ENCODE results near the gene SAP25.
"Not testable (repeated sequence)": the region's sequence is repeated elsewhere in the genome, so short reads cannot be mapped to it uniquely, and the experiment has no call there.

Gene SAP25

DNA sequence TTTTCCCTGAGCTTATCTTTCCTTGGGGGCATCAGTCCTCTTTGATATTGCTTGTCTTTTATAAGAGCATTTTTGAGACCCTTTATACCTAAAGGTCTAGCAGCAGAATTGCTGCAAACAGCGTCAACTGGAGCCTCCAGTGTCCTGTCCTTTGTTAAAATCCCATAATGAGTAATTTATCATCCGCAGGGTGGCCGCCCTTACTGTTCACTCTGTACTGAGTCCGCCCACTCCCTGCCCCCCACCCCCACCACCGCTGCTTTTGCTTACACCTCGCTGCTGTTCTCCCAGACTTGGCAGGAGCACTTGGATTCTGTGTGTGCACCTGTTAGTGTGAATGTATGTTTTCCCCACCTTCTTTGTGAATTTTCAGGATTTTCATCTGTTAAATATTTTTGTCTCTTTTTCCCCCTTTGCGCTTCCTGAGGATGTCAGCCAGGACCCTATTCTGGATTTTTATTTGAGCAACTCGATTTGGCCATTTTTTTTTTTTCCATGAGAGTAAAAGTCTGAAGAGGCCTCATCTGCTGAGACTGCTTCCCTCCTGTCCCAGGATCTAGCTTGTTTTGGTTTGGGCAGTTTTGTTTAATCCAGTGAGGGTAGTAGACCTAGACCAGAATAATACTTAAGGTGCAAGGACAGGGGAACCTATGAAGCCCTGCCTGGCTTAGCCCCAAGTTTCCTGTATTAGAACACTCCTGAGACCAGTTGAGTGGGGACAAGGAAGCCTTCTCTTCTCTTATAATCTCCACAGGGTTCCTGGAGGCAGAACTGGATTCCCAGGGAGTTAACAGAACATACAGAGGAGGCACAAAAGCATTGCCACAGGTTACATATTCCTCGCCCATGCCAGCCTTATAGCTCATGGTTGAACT, 26.5 kb downstream of the SAP25 start:
- H3K4me3 ChIP-seq (ENCODE audit: low read length), result no peak overlapping the region
- H3K9ac ChIP-seq (ENCODE audit: low read depth, low read length), result no peak overlapping the region
- no peaks in the 10 kb centered on the region for H3K9me3 ChIP-seq (replicated peaks; ENCODE audit: low read length)
- H3K4me1 ChIP-seq (ENCODE audit: control insufficient read depth, insufficient read depth, low read length), result peaks cover 59% of the 10 kb centered on the region
- no peaks in the 10 kb centered on the region for H3K27me3 ChIP-seq (ENCODE audit: control insufficient read depth, insufficient read depth, low read length)
- H3K36me3 ChIP-seq (ENCODE audit: insufficient read depth, low read length), result peaks cover 10% of the 10 kb centered on the region
- peak overlapping the region; percentile 62 for H3K4me2 ChIP-seq (ENCODE audit: low read length)

DNA sequence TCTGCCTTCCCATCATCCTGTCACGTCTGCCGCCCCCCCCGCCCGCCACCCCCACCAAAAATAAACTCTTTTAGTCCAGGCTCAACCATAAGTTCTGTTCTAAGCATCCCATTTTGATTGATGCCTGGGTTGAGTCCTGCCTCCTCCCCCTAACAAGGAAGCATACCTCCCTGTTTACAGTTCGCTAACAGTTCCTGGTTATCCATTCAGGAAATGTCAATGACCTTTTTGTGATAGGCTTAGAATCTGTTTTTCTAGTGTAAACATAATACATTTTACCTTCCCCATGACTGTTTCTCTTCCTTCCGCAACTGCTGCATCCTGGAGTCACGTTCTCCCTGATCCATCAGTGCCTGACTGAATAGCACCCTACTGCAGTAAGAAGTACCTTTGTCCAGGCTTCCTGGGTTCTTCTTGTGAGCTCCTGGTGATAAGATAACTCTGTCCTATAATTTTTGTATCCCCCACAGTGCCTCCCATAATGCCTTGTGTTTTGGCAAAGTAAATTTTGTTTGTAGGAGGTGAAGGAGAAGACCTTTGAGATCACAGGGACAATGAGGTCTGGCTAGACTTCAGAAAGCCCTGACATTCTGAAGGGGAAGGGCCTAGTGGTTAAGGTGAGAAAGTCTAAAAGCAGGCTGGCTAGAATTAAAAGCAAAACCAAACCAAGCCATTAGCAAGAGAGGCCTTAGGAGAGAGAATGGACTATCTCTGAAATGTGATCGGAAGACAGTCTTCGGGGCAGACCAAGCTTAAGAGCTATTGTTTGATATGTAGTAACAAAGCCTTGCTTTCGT, 27.4 kb downstream of the SAP25 start:
- no peaks in the 10 kb centered on the region for H3K9me3 ChIP-seq (replicated peaks; ENCODE audit: low read length)
- H3K4me1 ChIP-seq (ENCODE audit: control insufficient read depth, insufficient read depth, low read length), result peaks cover 59% of the 10 kb centered on the region
- H3K9ac ChIP-seq (ENCODE audit: low read depth, low read length), result peak overlapping the region; percentile 43
- no peak overlapping the region for H3K4me3 ChIP-seq (ENCODE audit: low read length)
- peak overlapping the region; percentile 62 for H3K4me2 ChIP-seq (ENCODE audit: low read length)
- no peaks in the 10 kb centered on the region for H3K27me3 ChIP-seq (ENCODE audit: control insufficient read depth, insufficient read depth, low read length)
- peaks cover 9% of the 10 kb centered on the region for H3K36me3 ChIP-seq (ENCODE audit: insufficient read depth, low read length)

DNA sequence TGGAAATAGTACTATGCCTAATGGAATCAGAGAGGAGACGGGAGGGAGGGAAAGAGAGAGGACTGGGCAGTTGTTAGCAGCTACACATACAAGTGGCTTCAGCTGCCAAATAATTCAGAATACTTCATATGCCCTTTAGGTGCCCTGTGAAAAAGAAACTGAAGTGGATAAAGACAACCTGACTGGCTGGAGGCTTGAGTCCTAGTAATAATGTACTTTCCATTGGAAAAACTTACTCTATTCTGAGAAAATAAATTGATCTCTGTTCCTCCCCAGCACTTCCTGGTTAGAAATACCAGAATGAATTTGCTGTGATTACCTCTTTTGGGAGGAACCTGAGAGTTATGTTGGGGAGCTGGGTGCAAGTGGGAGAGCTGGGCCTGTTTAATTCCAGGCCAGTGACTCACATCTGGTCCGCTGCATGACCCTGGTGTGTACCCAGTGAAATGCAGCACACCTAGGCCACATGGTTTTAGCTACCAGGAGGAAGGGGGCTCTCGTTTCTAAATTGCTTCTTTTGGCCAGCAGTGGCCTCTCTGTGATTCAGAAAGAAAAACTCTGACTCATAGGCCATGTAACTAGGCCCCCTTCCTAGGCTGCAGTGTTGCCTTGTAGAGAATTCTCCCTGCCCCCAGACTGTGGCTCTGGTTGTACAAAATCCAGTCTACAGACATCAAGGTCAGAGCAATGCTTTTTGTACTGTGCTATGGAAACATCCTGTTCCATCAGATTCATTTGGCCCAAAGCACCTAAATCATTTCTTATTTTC, 28.2 kb downstream of the SAP25 start:
- peaks cover 63% of the 10 kb centered on the region for H3K4me1 ChIP-seq (ENCODE audit: control insufficient read depth, insufficient read depth, low read length)
- peak overlapping the region; percentile 50 for H3K9ac ChIP-seq (ENCODE audit: low read depth, low read length)
- no peaks in the 10 kb centered on the region for H3K9me3 ChIP-seq (replicated peaks; ENCODE audit: low read length)

DNA sequence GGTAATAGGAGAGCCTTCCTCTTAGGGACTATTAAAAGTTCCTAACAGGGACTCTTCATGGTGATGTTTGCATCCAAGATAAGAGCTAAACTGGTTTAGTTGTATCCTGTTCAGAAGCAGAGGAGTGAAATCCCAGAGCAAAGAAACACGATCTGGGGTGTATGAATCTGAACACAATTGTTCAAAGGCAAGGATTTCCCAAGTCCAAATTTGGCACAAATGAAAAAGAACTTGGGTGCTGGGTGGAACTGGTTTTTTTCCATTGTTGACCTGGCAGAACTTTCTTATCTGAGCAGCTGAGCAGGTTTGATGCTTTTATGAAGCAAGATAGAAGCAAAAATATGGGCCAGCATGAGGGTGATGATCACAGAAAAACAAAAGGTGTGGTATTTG, 28.7 kb downstream of the SAP25 start:
- Histone ChIP-seq H3K9me3 (replicated peaks; ENCODE audit: low read length) (no peaks in the 10 kb centered on the region), H3K9ac (ENCODE audit: low read depth, low read length) (peak overlapping the region; percentile 50), H3K4me3 (ENCODE audit: low read length) (peak overlapping the region; percentile 6), H3K4me1 (ENCODE audit: control insufficient read depth, insufficient read depth, low read length) (peaks cover 68% of the 10 kb centered on the region), H3K27me3 (ENCODE audit: control insufficient read depth, insufficient read depth, low read length) (no peaks in the 10 kb centered on the region), H3K36me3 (ENCODE audit: insufficient read depth, low read length) (peaks cover 3% of the 10 kb centered on the region), H3K4me2 (ENCODE audit: low read length) (peak overlapping the region; percentile 62)

More for the DNA sequence above, 28.2 kb downstream of the SAP25 start:
- H3K27me3 ChIP-seq (ENCODE audit: control insufficient read depth, insufficient read depth, low read length), result no peaks in the 10 kb centered on the region
- H3K36me3 ChIP-seq (ENCODE audit: insufficient read depth, low read length), result peaks cover 8% of the 10 kb centered on the region
- H3K4me2 ChIP-seq (ENCODE audit: low read length), result peak overlapping the region; percentile 62
- peak overlapping the region; percentile 6 for H3K4me3 ChIP-seq (ENCODE audit: low read length)

DNA sequence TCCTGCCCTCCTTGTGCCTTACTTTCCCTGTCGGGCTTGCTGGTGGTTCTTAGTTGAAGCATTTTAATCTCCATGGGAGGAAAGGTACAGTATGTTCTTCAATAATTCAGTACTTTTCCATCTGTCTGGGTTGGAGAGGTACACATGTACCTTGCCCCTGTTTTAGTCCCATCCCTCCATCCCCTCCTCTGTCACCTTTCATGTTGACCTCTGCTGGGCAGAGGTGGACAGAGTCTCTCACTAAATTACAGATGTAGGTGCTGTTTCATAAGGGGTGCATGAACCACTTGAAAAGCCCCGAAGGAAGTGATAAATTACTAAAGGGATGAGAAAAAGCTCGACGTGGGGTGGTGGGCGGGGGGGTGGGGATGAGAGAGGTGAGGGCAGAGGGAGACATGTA, 29.3 kb downstream of the SAP25 start:
- Histone ChIP-seq H3K9me3 (replicated peaks; ENCODE audit: low read length) (no peaks in the 10 kb centered on the region), H3K9ac (ENCODE audit: low read depth, low read length) (no peak overlapping the region), H3K4me1 (ENCODE audit: control insufficient read depth, insufficient read depth, low read length) (peaks cover 69% of the 10 kb centered on the region), H3K4me3 (ENCODE audit: low read length) (no peak overlapping the region), H3K36me3 (ENCODE audit: insufficient read depth, low read length) (peaks cover 3% of the 10 kb centered on the region), H3K4me2 (ENCODE audit: low read length) (no peak overlapping the region), H3K27me3 (ENCODE audit: control insufficient read depth, insufficient read depth, low read length) (no peaks in the 10 kb centered on the region)

DNA sequence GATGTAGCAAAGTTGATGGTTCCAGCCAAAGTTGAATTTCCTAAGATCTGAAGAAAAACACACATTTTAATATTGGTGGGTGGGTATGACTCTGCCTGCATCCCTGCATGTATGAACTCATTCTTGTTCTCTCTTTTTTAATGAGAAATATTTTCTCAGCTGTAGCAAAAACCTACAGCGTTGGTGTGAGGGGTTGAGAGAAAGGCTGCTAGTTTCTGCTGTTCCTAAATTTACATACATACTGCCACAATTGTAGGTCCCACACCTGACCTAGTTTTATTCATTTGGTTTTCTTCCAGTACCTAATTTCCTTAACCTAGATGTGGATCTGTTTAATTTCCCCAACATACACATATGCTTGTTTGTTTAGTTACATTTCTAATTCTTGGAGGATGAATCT, 30.1 kb downstream of the SAP25 start:
- Histone ChIP-seq H3K4me1 (ENCODE audit: control insufficient read depth, insufficient read depth, low read length) (peaks cover 66% of the 10 kb centered on the region), H3K9me3 (replicated peaks; ENCODE audit: low read length) (no peaks in the 10 kb centered on the region), H3K4me2 (ENCODE audit: low read length) (peak overlapping the region; percentile 3), H3K36me3 (ENCODE audit: insufficient read depth, low read length) (no peaks in the 10 kb centered on the region), H3K27me3 (ENCODE audit: control insufficient read depth, insufficient read depth, low read length) (no peaks in the 10 kb centered on the region), H3K9ac (ENCODE audit: low read depth, low read length) (no peak overlapping the region), H3K4me3 (ENCODE audit: low read length) (no peak overlapping the region)

DNA sequence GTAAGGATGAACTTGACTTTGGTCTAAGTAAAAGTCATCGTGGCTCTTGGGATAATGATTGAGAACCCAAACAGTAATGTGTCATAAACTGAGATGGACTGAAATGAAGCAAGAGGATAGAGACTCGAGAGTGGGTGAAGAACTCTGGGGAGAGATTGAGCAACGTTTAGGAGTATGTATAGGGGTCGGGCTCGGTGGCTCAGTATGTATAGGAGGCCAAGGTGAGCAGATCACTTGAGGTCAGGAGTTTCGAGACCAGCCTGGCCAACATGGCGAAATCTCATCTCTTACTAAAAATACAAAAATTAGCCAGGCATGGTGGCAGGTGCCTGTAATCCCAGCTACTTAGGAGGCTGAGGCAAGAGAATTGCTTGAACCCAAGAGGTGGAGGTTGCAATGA, 32.4 kb downstream of the SAP25 start:
- peaks cover 49% of the 10 kb centered on the region for H3K4me1 ChIP-seq (ENCODE audit: control insufficient read depth, insufficient read depth, low read length)

DNA sequence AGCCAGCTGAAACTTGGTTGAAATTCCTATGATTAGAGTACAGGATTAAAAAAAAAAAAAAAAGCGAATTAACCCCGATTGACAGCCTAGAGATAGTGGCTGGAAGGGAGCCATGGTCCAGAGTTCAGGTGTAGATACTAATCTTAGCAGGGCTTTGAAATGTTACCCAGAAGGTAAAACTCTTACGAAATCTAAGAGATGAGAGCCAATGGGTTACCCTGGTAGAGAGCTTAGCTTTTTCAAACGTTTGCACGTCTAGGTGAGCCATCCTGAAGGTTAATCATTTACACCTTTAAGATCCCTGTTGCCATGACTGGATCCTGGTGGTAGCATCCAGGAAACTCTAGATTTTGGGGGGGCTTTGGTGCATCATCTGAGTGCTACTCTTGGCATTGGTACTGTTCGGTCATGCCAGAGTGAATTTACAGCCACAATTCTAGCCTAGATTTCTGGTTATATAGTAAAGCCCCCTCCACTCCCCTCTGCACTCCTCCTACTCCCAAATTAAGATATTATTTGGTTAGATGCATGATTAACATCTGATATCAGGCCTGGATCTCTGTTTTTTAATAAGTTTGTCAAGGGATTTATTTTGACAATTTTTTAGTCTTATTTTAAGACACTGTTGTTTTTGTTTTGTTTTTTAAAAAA, 33.5 kb downstream of the SAP25 start:
- no peaks in the 10 kb centered on the region for H3K27me3 ChIP-seq (ENCODE audit: control insufficient read depth, insufficient read depth, low read length)
- H3K4me2 ChIP-seq (ENCODE audit: low read length), result peak overlapping the region; percentile 83
- peaks cover 40% of the 10 kb centered on the region for H3K4me1 ChIP-seq (ENCODE audit: control insufficient read depth, insufficient read depth, low read length)
- H3K9ac ChIP-seq (ENCODE audit: low read depth, low read length), result peak overlapping the region; percentile 53
- H3K36me3 ChIP-seq (ENCODE audit: insufficient read depth, low read length), result no peaks in the 10 kb centered on the region
- peak overlapping the region; percentile 79 for H3K4me3 ChIP-seq (ENCODE audit: low read length)
- H3K9me3 ChIP-seq (replicated peaks; ENCODE audit: low read length), result no peaks in the 10 kb centered on the region

More for the DNA sequence above, 32.4 kb downstream of the SAP25 start:
- H3K4me3 ChIP-seq (ENCODE audit: low read length); H3K36me3 ChIP-seq (ENCODE audit: insufficient read depth, low read length); H3K9me3 ChIP-seq (replicated peaks; ENCODE audit: low read length); H3K9ac ChIP-seq (ENCODE audit: low read depth, low read length); H3K4me2 ChIP-seq (ENCODE audit: low read length); H3K27me3 ChIP-seq (ENCODE audit: control insufficient read depth, insufficient read depth, low read length): not testable (repeated sequence)

DNA sequence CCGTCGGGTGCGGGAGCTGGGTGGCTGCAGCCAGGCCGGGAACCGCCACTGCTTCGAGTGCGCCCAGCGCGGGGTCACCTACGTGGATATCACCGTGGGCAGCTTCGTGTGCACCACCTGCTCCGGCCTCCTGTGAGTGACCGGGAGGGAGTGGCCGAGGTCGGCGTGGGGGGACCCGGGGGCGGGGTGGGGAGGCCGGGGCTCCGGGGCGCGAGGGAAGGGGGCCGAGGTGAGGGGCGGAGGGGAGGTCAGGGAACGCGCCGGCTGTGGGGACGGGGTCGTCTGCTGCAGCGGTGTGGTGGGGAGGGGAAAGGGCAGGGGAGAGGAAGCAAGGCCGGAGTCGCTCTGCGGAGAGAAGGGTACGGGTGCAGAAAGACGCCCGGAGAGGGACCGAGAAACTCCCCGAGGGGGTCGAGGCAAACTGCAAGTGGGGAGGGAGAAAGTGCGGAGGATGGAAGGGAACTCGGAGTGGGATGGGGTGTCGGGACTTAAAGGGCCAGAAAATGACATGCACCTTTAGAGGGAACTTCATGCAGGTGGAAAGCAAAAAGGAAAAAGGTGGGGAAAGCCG, 34.2 kb downstream of the SAP25 start:
- Histone ChIP-seq H3K27me3 (ENCODE audit: control insufficient read depth, insufficient read depth, low read length) (no peaks in the 10 kb centered on the region), H3K9ac (ENCODE audit: low read depth, low read length) (peak overlapping the region; percentile 62), H3K4me3 (ENCODE audit: low read length) (peak overlapping the region; percentile 79), H3K36me3 (ENCODE audit: insufficient read depth, low read length) (no peaks in the 10 kb centered on the region), H3K9me3 (replicated peaks; ENCODE audit: low read length) (no peaks in the 10 kb centered on the region), H3K4me2 (ENCODE audit: low read length) (peak overlapping the region; percentile 83), H3K4me1 (ENCODE audit: control insufficient read depth, insufficient read depth, low read length) (peaks cover 33% of the 10 kb centered on the region)

DNA sequence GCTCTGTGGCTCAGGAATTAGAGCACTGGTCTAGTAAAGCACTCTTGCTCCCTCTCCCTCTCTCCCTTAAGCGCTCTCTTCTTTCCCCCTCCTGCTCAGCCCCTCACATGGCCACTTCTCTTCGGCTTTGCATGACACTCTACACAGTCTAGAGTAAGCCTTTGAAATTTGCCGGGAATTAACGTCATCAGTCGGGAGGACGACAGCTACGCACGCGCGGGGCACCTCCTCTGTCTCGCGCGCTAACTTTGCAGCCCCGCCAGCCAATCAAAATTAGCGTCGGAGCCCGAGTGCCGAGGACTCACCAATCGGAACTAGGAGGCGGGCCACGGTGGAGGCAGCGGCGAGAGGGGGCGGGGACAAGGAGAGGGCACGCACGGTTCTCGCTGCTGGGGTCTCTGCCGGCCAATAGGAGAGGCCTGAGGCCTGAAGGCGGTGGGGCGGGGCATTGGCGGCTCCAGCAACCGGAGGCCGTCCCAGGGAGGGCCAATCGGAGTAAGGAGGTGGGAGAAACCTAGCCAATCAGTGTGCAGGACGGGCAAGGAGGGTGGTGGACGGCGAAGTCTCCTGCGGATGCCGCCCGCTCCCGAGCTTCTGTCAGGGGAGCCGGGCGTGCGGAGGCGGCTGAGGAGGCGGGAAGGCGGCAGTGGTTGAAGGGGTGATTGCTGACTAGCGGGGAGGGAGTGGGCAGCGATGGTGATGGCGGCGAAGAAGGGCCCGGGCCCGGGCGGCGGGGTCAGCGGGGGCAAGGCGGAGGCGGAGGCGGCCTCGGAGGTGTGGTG, 34.9 kb downstream of the SAP25 start, which contains the start of gene AGFG2:
Gene AGFG2 (plus strand): TSS at position 550 of the 782 bp plus-strand sequence. CDS start 144 bp downstream, at position 694.
- H3K4me2 ChIP-seq (ENCODE audit: low read length), result peak within 1 kb of the TSS; percentile 85
- H3K36me3 ChIP-seq (ENCODE audit: insufficient read depth, low read length), result no peaks in the 10 kb centered on the region
- H3K9me3 ChIP-seq (replicated peaks; ENCODE audit: low read length), result no peaks in the 10 kb centered on the region
- H3K4me3 ChIP-seq (ENCODE audit: low read length), result peak within 1 kb of the TSS; percentile 79
- peaks cover 26% of the 10 kb centered on the region for H3K4me1 ChIP-seq (ENCODE audit: control insufficient read depth, insufficient read depth, low read length)
- H3K9ac ChIP-seq (ENCODE audit: low read depth, low read length), result peak within 1 kb of the TSS; percentile 62
- peaks cover 5% of the 10 kb centered on the region for H3K27me3 ChIP-seq (ENCODE audit: control insufficient read depth, insufficient read depth, low read length)
